GM12873 (cell line): ENCODE data around the gene SBF2.

Experiments used
- CTCF ChIP-seq: IDR thresholded peaks from 2 replicates; pipeline ENCODE4 v1.5.1; 2012; ENCODE audit warnings: low read depth, mild to moderate bottlenecking, moderate library complexity, low read length, control low read depth; ENCODE audit not compliant: insufficient read depth; ENCODE audit errors: missing control alignments

The SBF2 gene

GRCh38 chr11:9765320-9766101 is 528.5 kb downstream of the SBF2 start:
- no peak for TF ChIP-seq CTCF

- TF ChIP-seq CTCF, result no peak
Observed at GRCh38 chr11:9763301-9763700, 530.7 kb downstream of the SBF2 start.

- TF ChIP-seq CTCF, result no peak
Observed at GRCh38 chr11:9762531-9762930, 531.5 kb downstream of the SBF2 start.

- no peak for TF ChIP-seq CTCF
Observed at GRCh38 chr11:9761441-9761945, 532.5 kb downstream of the SBF2 start.

GRCh38 chr11:9760193-9760575 is 533.8 kb downstream of the SBF2 start:
- no peak for TF ChIP-seq CTCF

GRCh38 chr11:9759519-9760192 is 534.4 kb downstream of the SBF2 start:
- TF ChIP-seq CTCF, result no peak
